H1 (cell line): ENCODE measurements around the gene EED. TPM values are rescaled to one million over a fixed set of nuclear protein-coding genes. Genes with fewer than 3 reads are reported as not detected.

Experiments
- CTCF ChIA-PET: fragments of 300-600 bp; sonication (Branson Sonifier 250); formaldehyde crosslinking; loops from one replicate; lab custom pipeline; 2021; ENCODE audit not compliant: partially characterized antibody; lab: Charles Lee
- POLR2A ChIA-PET: fragments of 300-600 bp; sonication (Branson Sonifier 250); formaldehyde crosslinking; loops from one replicate; lab custom pipeline; 2021; ENCODE audit warnings: inconsistent platforms; ENCODE audit not compliant: partially characterized antibody; lab: Charles Lee
- DNase-seq, 2 experiments: peaks; one replicate each; pipeline versions ENCODE4 v3.0.0 to v3.0.0-alpha.2; 2010 to 2022; ENCODE audit warnings: low spot score in 2 of 2, low read depth in 1 of 2, mixed read lengths in 1 of 2
- FAIRE-seq: peaks from 2 replicates; lab custom pipeline; 2011; peaks lifted over from hg19 to GRCh38; lab: Jason Lieb, UNC
- H2AFZ ChIP-seq: 2 replicates; pipeline ENCODE4 v1.8.1; 2012; ENCODE audit warnings: low read length, inconsistent platforms
- H2AK5ac ChIP-seq: 2 replicates; pipeline ENCODE4 v1.6.1; 2013; ENCODE audit warnings: low read depth, low read length
- H2BK120ac ChIP-seq: replicated peaks from 2 replicates; pipeline ENCODE3; 2013; ENCODE audit warnings: low read depth, low read length, inconsistent platforms
- H2BK12ac ChIP-seq: 2 replicates; pipeline ENCODE4 v1.6.1; 2013; ENCODE audit warnings: low read depth, low read length
- H2BK15ac ChIP-seq: 2 replicates; pipeline ENCODE4 v1.6.1; 2013; ENCODE audit warnings: low read length
- H2BK20ac ChIP-seq: 2 replicates; pipeline ENCODE4 v1.6.1; 2013; ENCODE audit warnings: low read length
- H2BK5ac ChIP-seq: 2 replicates; pipeline ENCODE4 v1.6.1; 2013; ENCODE audit warnings: low read depth, low read length
- H3K14ac ChIP-seq: 2 replicates; pipeline ENCODE4 v1.6.1; 2013; ENCODE audit warnings: inconsistent platforms; ENCODE audit not compliant: insufficient read length
- H3K18ac ChIP-seq: 2 replicates; pipeline ENCODE4 v1.6.1; 2013; ENCODE audit warnings: low read length; ENCODE audit errors: extremely low read depth
- H3K23ac ChIP-seq: 2 replicates; pipeline ENCODE4 v1.6.1; 2013; ENCODE audit warnings: inconsistent platforms; ENCODE audit not compliant: insufficient read length
- H3K23me2 ChIP-seq: 2 replicates; pipeline ENCODE4 v1.6.1; 2013; ENCODE audit warnings: low read depth, low read length
- H3K27ac ChIP-seq: 2 replicates; pipeline ENCODE4 v1.6.1; 2011; ENCODE audit warnings: low read depth, low read length, inconsistent platforms
- H3K27me3 ChIP-seq, 4 experiments: replicated peaks in 1 of 4; 1 replicate in 1 of 4; 2 replicates in 3 of 4; pipeline versions ENCODE4 v1.6.1 to v1.8.1; 2011 to 2013; ENCODE audit warnings: low read length in 3 of 4, mild to moderate bottlenecking in 3 of 4, inconsistent platforms in 2 of 4, mixed read lengths in 2 of 4, moderate library complexity in 1 of 4; ENCODE audit not compliant: control insufficient read depth in 3 of 4, insufficient read depth in 3 of 4; ENCODE audit errors: extremely low read depth in 1 of 4
- H3K36me3 ChIP-seq, 4 experiments: 2 replicates each; pipeline versions ENCODE4 v1.6.1 to v1.8.1; 2011 to 2013; ENCODE audit warnings: mild to moderate bottlenecking in 4 of 4, low read length in 3 of 4, moderate library complexity in 2 of 4, control low read depth in 1 of 4, inconsistent platforms in 1 of 4; ENCODE audit not compliant: insufficient read depth in 4 of 4, control insufficient read depth in 2 of 4
- H3K4ac ChIP-seq: replicated peaks from 2 replicates; pipeline ENCODE3; 2013; ENCODE audit warnings: low read length, low read depth, mixed read lengths, inconsistent platforms; ENCODE audit not compliant: insufficient read length
- H3K4me1 ChIP-seq, 4 experiments: replicated peaks in 1 of 4; 1 replicate in 1 of 4; 2 replicates in 3 of 4; pipeline versions ENCODE4 v1.6.1 to v1.8.1; 2011 to 2013; ENCODE audit warnings: low read length in 3 of 4, inconsistent platforms in 2 of 4, mixed read lengths in 1 of 4; ENCODE audit not compliant: insufficient read depth in 4 of 4, control insufficient read depth in 3 of 4
- H3K4me2 ChIP-seq, 2 experiments: 2 replicates each; pipeline versions ENCODE4 v1.6.1 to v1.8.1; 2011 to 2013; ENCODE audit warnings: low read depth in 2 of 2, low read length in 2 of 2, control low read depth in 1 of 2, inconsistent platforms in 1 of 2, mild to moderate bottlenecking in 1 of 2; ENCODE audit not compliant: insufficient read depth in 1 of 2
- H3K4me3 ChIP-seq, 4 experiments: fragments of 200-600, 300-600 bp in 1 of 4; sonication (generic), shearing (Covaris generic), sonication (Bioruptor Twin) in 1 of 4; 2 replicates each; pipeline versions ENCODE4 v1.5.1 to v1.8.1; 2011 to 2016; ENCODE audit warnings: low read length in 4 of 4, low read depth in 3 of 4, control low read depth in 2 of 4, inconsistent platforms in 2 of 4, mild to moderate bottlenecking in 2 of 4, mixed read lengths in 1 of 4, moderate library complexity in 1 of 4; ENCODE audit not compliant: insufficient read depth in 2 of 4; ENCODE audit errors: extremely low read depth in 1 of 4
- H3K56ac ChIP-seq: replicated peaks from 2 replicates; pipeline ENCODE3; 2013; ENCODE audit warnings: low read depth, mild to moderate bottlenecking, mixed read lengths, low read length, inconsistent platforms; ENCODE audit not compliant: insufficient read length
- H3K79me1 ChIP-seq: 2 replicates; pipeline ENCODE4 v1.6.1; 2013; ENCODE audit warnings: low read depth, low read length, control low read depth
- H3K79me2 ChIP-seq, 2 experiments: 2 replicates each; pipeline versions ENCODE4 v1.6.1 to v1.8.1; 2012 to 2013; ENCODE audit warnings: low read length in 2 of 2, mild to moderate bottlenecking in 2 of 2, inconsistent platforms in 1 of 2; ENCODE audit not compliant: insufficient read depth in 2 of 2, control insufficient read depth in 1 of 2
- H3K9ac ChIP-seq, 4 experiments: replicated peaks in 1 of 4; 1 replicate in 1 of 4; 2 replicates in 3 of 4; pipeline versions ENCODE4 v1.6.1 to v1.8.1; 2011 to 2013; ENCODE audit warnings: low read depth in 3 of 4, low read length in 3 of 4, control low read depth in 2 of 4, mild to moderate bottlenecking in 2 of 4, moderate library complexity in 2 of 4, inconsistent platforms in 1 of 4; ENCODE audit errors: extremely low read depth in 1 of 4
- H3K9me3 ChIP-seq, 2 experiments: 2 replicates each; pipeline versions ENCODE4 v1.6.1 to v1.8.1; 2012 to 2013; ENCODE audit warnings: mild to moderate bottlenecking in 2 of 2, moderate library complexity in 2 of 2, control low read depth in 1 of 2, inconsistent platforms in 1 of 2, low read depth in 1 of 2, low read length in 1 of 2, mixed read lengths in 1 of 2; ENCODE audit not compliant: insufficient read depth in 2 of 2
- H4K20me1 ChIP-seq, 2 experiments: replicated peaks in 1 of 2; 2 replicates each; pipeline versions ENCODE3 to v1.8.1; 2011 to 2013; ENCODE audit warnings: inconsistent platforms in 2 of 2, low read length in 2 of 2, mild to moderate bottlenecking in 1 of 2; ENCODE audit not compliant: insufficient read depth in 2 of 2, control insufficient read depth in 1 of 2
- H4K5ac ChIP-seq: 2 replicates; pipeline ENCODE4 v1.6.1; 2013; ENCODE audit warnings: low read length, low read depth, mixed read lengths, inconsistent platforms; ENCODE audit not compliant: insufficient read length
- H4K8ac ChIP-seq: 2 replicates; pipeline ENCODE4 v1.8.0; 2013; ENCODE audit warnings: mild to moderate bottlenecking, moderate library complexity, low read length, inconsistent platforms; ENCODE audit not compliant: insufficient read depth; ENCODE audit errors: extremely low read depth
- H4K91ac ChIP-seq: replicated peaks from 2 replicates; pipeline ENCODE3; 2013; ENCODE audit warnings: low read length, mixed read lengths, inconsistent platforms; ENCODE audit not compliant: insufficient read length
- CTBP2 ChIP-seq: IDR thresholded peaks from 2 replicates; pipeline ENCODE4 v1.7.0; 2011; ENCODE audit warnings: borderline replicate concordance, mild to moderate bottlenecking, moderate library complexity, mixed read lengths, low read length; ENCODE audit not compliant: insufficient read depth, insufficient read length
- NANOG ChIP-seq: IDR thresholded peaks from 2 replicates; pipeline ENCODE4 v1.6.1; 2011; ENCODE audit warnings: low read length, low read depth, mild to moderate bottlenecking, inconsistent platforms; ENCODE audit not compliant: insufficient read depth, poor library complexity, severe bottlenecking
- POU5F1 ChIP-seq: IDR thresholded peaks from 2 replicates; pipeline ENCODE4 v1.6.1; 2011; ENCODE audit warnings: low read depth, mild to moderate bottlenecking, low read length, moderate library complexity
- SIRT6 ChIP-seq: IDR thresholded peaks from one replicate; pipeline ENCODE4 v1.7.1; 2012; ENCODE audit warnings: low read length, inconsistent platforms
- SIX5 ChIP-seq: IDR thresholded peaks from 2 replicates; pipeline ENCODE4 v1.6.1; 2011; ENCODE audit warnings: mild to moderate bottlenecking, low read depth, low read length
- TEAD4 ChIP-seq: IDR thresholded peaks from 2 replicates; pipeline ENCODE4 v1.6.1; 2012; ENCODE audit warnings: low read depth, low read length, inconsistent platforms, mixed read lengths
- WGBS, 2 experiments: shearing (Covaris generic) in 1 of 2; methylation state at CpG; one replicate each; pipeline versions ENCODE4 v1.1.6 to v1.1.7; 2013 to 2015; ENCODE audit warnings: low lambda C conversion rate in 2 of 2, mixed read lengths in 2 of 2, inconsistent platforms in 1 of 2, low coverage in 1 of 2, missing lambda C conversion rate in 1 of 2; ENCODE audit not compliant: insufficient replicate concordance in 2 of 2, insufficient coverage in 1 of 2, insufficient read length in 1 of 2; ENCODE audit errors: extremely low coverage in 1 of 2, missing lambda C conversion rate in 1 of 2; 5-methylcytosine and 5-hydroxymethylcytosine counted together
- polyA plus RNA-seq, 7 experiments: library from polyadenylated mRNA; depleted of rRNA in 3 of 7; stranded (reverse) in 5 of 7; unstranded in 2 of 7; fragments of >200 nt in 5 of 7; fragments of 200-250 nt in 2 of 7; gene quantifications; 1 replicate in 5 of 7; 2 replicates in 1 of 7; 4 replicates in 1 of 7; pipeline versions ENCODE4 v1.2.1 to v1.2.3, GENCODE V29; 2011 to 2013; ENCODE audit warnings: missing spikeins in 2 of 7, mixed read lengths in 2 of 7
- total RNA-seq: library from RNA; stranded (reverse); fragmentation: NEBNext Ultra II Directional; extraction: Animal tissue kit (Norgen Biotek cat#: 25700); gene quantifications from 2 replicates; pipeline ENCODE4 v1.2.1, GENCODE V29; 2021

Gene EED
- total and polyA plus RNA-seq, 2 of the 8 experiments (the other 6 are each of a cell fraction or from before 2014, with no cell fraction given), result 12.6 to 26.9 TPM

DNA sequence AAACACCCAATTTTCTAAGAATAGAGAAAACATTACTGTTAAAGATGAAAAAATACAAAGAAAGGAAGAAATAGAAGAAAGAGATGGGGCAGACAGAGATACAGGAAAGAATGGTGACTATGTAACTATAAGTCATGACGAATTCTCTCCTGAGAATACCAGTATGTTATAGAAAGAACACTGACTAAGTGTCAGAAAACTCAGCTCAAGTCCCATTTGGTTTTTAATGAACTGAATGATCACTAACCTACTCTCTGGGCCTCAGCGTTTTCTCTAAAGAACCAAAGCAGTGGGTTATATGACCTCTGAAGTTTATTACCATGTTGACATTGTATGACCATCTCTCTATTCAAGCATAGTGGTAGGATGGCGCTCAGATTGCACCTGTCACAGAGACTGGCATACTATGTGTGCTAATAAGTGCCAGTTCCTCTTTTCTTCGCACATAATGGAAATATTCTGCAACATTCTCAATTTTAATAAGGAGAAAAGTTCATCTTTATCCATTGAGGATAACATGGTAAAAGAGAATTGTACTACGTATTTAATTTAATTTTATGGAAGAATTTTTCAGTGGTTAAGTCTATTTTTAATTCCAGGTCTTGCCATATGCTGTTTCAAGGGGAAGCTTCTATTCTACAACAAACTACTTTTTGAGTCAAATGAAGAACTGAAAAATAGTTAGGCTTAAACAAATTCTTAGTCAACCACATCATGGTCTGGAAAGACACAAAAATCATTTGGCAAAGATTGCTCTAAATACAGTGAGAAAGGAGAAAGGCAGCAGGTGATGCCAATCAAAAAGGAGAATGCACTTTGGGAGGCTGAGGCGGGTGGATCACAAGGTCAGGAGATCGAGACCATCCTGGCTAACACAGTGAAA lies 25.0 kb upstream of the EED start:
- Histone ChIP-seq H3K14ac (no peak overlapping the region), H3K18ac (no peak overlapping the region), H2BK15ac (no peak overlapping the region), H3K4me1 (no peaks in the 10 kb centered on the region), H3K23ac (no peak overlapping the region), H2BK5ac (no peak overlapping the region), H3K23me2 (no peaks in the 10 kb centered on the region), H2BK12ac (no peak overlapping the region), H3K4ac (no peak overlapping the region), H4K8ac (no peak overlapping the region), H4K91ac (no peak overlapping the region), H4K20me1 (no peaks in the 10 kb centered on the region), H3K9ac (no peak overlapping the region), H3K9me3 (no peaks in the 10 kb centered on the region), H4K5ac (no peak overlapping the region), H2AFZ (no peak overlapping the region), H3K56ac (no peak overlapping the region), H3K79me1 (no peaks in the 10 kb centered on the region), H2BK120ac (no peak overlapping the region), H3K4me3 (no peak overlapping the region), H2AK5ac (no peak overlapping the region), H3K27me3 (no peaks in the 10 kb centered on the region), H3K4me2 (no peak overlapping the region), H3K27ac (no peak overlapping the region), H3K36me3 (no peaks in the 10 kb centered on the region), H3K79me2 (no peaks in the 10 kb centered on the region), H2BK20ac (no peak overlapping the region)
- POLR2A ChIA-PET, result no interaction called here
- DNase-seq (no peak), FAIRE-seq (no peak)
- CTCF ChIA-PET, result interaction anchor here (0.7 to 3.6 kb wide), 16 partner anchors 10 to 355 kb away, joined by 3 to 21 read pairs (median 4); no protein-coding TSS in a partner anchor
- 91% methylated on average over 7 of the region's 7 CpGs; no CpG with 5 or more reads in 1 of the 2 experiments for WGBS, 2 experiments
- TF ChIP-seq SIX5, result no peak
- TF ChIP-seq CTBP2, result no peak
- no peak for TF ChIP-seq SIRT6
- no peak for TF ChIP-seq TEAD4
- no peak for TF ChIP-seq NANOG
- no peak for TF ChIP-seq POU5F1
